Heart right ventricle (tissue), 16 donors: ENCODE measurements around the gene ADAMTSL2. TPM values are rescaled to one million over a fixed set of nuclear protein-coding genes. Genes with fewer than 3 reads are reported as not detected.

Experiments
- ATAC-seq, 8 donors: fragments of 200-7000 bp; cut with Tn5 transposase; one replicate each; pipeline ENCODE4 v1.9.1; 2020; ENCODE audit warnings: mild to moderate bottlenecking in 8 of 8, moderate library complexity in 8 of 8, moderate number of reproducible peaks in 1 of 8
- DNase-seq, 2 donors: peaks; one replicate each; pipeline ENCODE4 v3.0.0-alpha.2; 2020
- H3K27ac ChIP-seq, 10 donors: fragments of 200-600 bp; sonication (generic) in 2 of 10; one replicate each; pipeline versions ENCODE4 v1.5.0 to v1.8.0; 2020 to 2022; ENCODE audit warnings: mild to moderate bottlenecking in 3 of 10
- H3K27me3 ChIP-seq, 7 donors: fragments of 200-600 bp; one replicate each; pipeline ENCODE4 v1.8.0; 2021 to 2022; ENCODE audit warnings: mild to moderate bottlenecking in 2 of 7
- H3K36me3 ChIP-seq, 9 donors: fragments of 200-600 bp; sonication (generic) in 1 of 9; one replicate each; pipeline versions ENCODE4 v1.5.0 to v1.8.0; 2020 to 2022; ENCODE audit warnings: mild to moderate bottlenecking in 2 of 9
- H3K4me1 ChIP-seq, 9 donors: fragments of 200-600 bp; sonication (generic) in 1 of 9; one replicate each; pipeline versions ENCODE4 v1.5.0 to v1.8.0; 2020 to 2022; ENCODE audit warnings: mild to moderate bottlenecking in 4 of 9
- H3K4me3 ChIP-seq, 10 donors: fragments of 200-600 bp; sonication (generic) in 2 of 10; one replicate each; pipeline versions ENCODE4 v1.5.0 to v1.8.0; 2020 to 2022; ENCODE audit warnings: mild to moderate bottlenecking in 7 of 10, moderate library complexity in 2 of 10
- H3K9me3 ChIP-seq, 11 donors: fragments of 200-600 bp in 10 of 11; sonication (generic) in 2 of 11; one replicate each; pipeline versions ENCODE4 v1.5.0 to v1.8.0; 2013 to 2022; ENCODE audit warnings: mild to moderate bottlenecking in 2 of 11, control low read depth in 1 of 11, moderate library complexity in 1 of 11
- WGBS, 2 donors: extraction: QIAGEN DNeasy Blood & Tissue Kit; methylation state at CpG; one replicate each; pipeline ENCODE4 v1.1.7; 2013; ENCODE audit warnings: inconsistent platforms in 1 of 2; 5-methylcytosine and 5-hydroxymethylcytosine counted together
- intact Hi-C, 10 donors: fragments of 100-400 bp; cut with DNase I; formaldehyde crosslinking; loops; one replicate each; pipeline versions ENCODE4 v1.11.1 to v1.14.2; 2022
- polyA plus RNA-seq, 2 donors: library from polyadenylated mRNA; stranded (reverse); fragments of 200-250 nt; gene quantifications; one replicate each; pipeline ENCODE4 v1.2.3, GENCODE V29; 2013
- total RNA-seq, 10 donors: library from RNA; stranded (reverse); fragmentation: NEBNext Ultra II Directional in 3 of 10; extraction: Animal tissue kit (Norgen Biotek cat#: 25700) in 3 of 10; gene quantifications; one replicate each; pipeline versions ENCODE4 v1.2.1 to v1.2.4, GENCODE V29; 2021 to 2023
- TF ChIP-seq, protein P1 (sequence below), 9 donors: fragments of 200-600 bp; sonication (generic) in 2 of 9; IDR thresholded peaks; one replicate each; pipeline versions ENCODE4 v1.5.0 to v1.8.0; 2021 to 2022; ENCODE audit warnings: antibody characterized with exemption in 9 of 9, mild to moderate bottlenecking in 5 of 9, moderate library complexity in 1 of 9
- donor health status: Arrhythmogenic right ventricular cardiomyopathy.
- donor health status: ischemic (EF 13 %, LVEDD 7.1; RV severe dilation, severe dysfunction).
- donor health status: healthy with polysubstance abuse.
- donor health status: DM: no; HTN: yes; CAD: no.
- donor health status: DM: no; HTN: no; CAD: no.
- donor health status: ischemic (EF 25% LVEDD 6.9; RV normal size, moderate dysfunction).
- donor health status: ischemic (EF 25% LVEDD 5.7; RV mildly dilated, moderate dysfunction).
- donor health status: healthy.
- donor health status: DM: yes; HTN: yes; CAD: no.
- donor health status: Ischemic cardiomyopathy.
- donor health status: ischemic (EF 35%, LVEDD 5.7; RV mildly dilated, moderate dysfunction).
- donor health status: nonischemic (EF 11% LVEDD 7.7; RV severe dilation, severe dysfunction).
- donor health status: DM: yes; HTN: yes; CAD: no.
- donor health status: PGD.
- donor health status: ischemic (EF 29% LVEDD 5.4; RV normal size, mild dysfunction).
- donor health status: nonischemic (EF 23%, LVEDD 6.1; RV moderate dilation, normal function).

The ADAMTSL2 gene
- total and polyA plus RNA-seq, 12 donors = 2.0 to 9.1 (median 4.5) TPM

DNA sequence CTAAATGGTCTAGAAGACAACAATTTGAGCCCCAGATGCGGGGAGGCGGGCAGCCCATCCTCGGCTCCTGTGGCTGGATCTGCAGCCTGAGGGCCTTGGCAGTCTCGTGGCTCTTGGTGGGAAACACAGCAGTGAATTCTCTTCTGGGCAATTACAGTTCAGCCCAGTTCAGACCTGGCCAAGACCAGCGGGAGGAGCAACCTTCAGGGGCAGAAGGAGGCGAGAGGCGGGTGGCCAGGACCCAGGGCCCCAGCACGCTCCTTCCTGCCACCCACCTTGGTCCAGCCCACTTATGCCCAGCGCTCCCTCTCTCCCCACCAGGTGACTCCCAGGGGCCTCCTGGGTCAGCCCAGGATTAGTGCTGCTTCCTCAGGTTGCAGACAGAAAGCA, 17.5 kb upstream of the ADAMTSL2 start:
- DNase-seq (peak in 1 of 2 donors; percentile 6), ATAC-seq (no peak)
- intact Hi-C loops = no loop called here
- H3K36me3 ChIP-seq = no peaks in the 10 kb centered on the region
- TF ChIP-seq, protein P1, sequence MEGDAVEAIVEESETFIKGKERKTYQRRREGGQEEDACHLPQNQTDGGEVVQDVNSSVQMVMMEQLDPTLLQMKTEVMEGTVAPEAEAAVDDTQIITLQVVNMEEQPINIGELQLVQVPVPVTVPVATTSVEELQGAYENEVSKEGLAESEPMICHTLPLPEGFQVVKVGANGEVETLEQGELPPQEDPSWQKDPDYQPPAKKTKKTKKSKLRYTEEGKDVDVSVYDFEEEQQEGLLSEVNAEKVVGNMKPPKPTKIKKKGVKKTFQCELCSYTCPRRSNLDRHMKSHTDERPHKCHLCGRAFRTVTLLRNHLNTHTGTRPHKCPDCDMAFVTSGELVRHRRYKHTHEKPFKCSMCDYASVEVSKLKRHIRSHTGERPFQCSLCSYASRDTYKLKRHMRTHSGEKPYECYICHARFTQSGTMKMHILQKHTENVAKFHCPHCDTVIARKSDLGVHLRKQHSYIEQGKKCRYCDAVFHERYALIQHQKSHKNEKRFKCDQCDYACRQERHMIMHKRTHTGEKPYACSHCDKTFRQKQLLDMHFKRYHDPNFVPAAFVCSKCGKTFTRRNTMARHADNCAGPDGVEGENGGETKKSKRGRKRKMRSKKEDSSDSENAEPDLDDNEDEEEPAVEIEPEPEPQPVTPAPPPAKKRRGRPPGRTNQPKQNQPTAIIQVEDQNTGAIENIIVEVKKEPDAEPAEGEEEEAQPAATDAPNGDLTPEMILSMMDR (IDR thresholded peaks at IDR 0.05) = no peak
- no peak overlapping the region for H3K4me3 ChIP-seq
- no peaks in the 10 kb centered on the region for H3K9me3 ChIP-seq
- H3K4me1 ChIP-seq = peaks cover 5 to 23% (median 15%) of the 10 kb centered on the region in 9 donors
- 97 to 99% methylated on average over 9 of the region's 9 CpGs for WGBS, 2 donors
- no peak overlapping the region for H3K27ac ChIP-seq
- peaks cover 0 to 16% (median 0%) of the 10 kb centered on the region in 7 donors for H3K27me3 ChIP-seq

DNA sequence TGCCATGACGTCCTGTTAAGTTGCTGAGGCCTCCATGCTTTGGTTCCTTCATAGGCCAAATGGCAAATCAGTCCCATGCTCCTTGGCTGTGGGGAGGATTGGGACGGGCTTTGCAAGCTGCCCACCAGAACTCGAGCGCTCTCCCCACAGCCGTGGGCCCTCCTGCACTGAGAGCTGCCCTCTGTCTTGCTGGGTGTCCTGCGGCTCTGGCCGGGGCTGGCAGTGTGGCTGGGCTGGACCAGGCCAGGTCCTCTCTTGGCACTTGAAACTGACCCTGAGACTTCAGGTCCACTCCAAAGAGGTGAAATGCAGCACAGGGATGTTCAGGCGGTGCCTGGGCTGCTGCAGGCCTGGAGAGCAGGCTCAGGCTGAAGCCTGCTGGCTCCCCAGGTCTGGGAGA, 16.8 kb upstream of the ADAMTSL2 start:
- ATAC-seq (no peak), DNase-seq (no peak)
- TF ChIP-seq, protein P1 (IDR thresholded peaks at IDR 0.05) = no peak
- Histone ChIP-seq H3K4me3 (no peak overlapping the region), H3K27ac (no peak overlapping the region), H3K27me3 (peaks cover 0 to 16% (median 0%) of the 10 kb centered on the region in 7 donors), H3K4me1 (peaks cover 5 to 22% (median 15%) of the 10 kb centered on the region in 9 donors), H3K9me3 (no peaks in the 10 kb centered on the region), H3K36me3 (no peaks in the 10 kb centered on the region)
- 82 to 83% methylated on average over 8 of the region's 8 CpGs for WGBS, 2 donors
- intact Hi-C loops = no loop called here

DNA sequence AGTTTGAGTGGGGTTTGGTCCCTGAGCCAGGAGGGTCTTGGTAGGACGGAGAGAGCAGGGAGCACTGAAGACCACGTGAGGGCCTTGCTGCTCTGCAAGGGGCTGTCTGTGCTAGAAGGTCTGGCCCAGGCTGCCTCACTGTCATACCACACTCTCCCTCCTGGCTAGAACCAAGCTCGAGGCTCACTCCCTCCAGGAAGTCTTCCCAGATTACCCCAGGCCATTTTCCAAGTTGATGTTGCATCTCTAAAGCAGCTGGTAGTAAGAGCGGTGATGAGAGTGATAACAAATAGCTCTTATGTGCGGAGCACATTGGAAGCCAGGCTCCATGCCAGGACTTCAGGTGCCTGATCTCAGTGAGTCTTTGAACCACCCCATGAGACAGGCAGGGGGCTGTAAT, 16.3 kb upstream of the ADAMTSL2 start:
- H3K4me3 ChIP-seq = no peak overlapping the region
- TF ChIP-seq, protein P1 (IDR thresholded peaks at IDR 0.05) = no peak
- H3K4me1 ChIP-seq = peaks cover 5 to 17% (median 13%) of the 10 kb centered on the region in 9 donors
- H3K27me3 ChIP-seq = peaks cover 0 to 16% (median 0%) of the 10 kb centered on the region in 7 donors
- no peak overlapping the region for H3K27ac ChIP-seq
- 87 to 96% methylated on average over 5 of the region's 5 CpGs for WGBS, 2 donors
- intact Hi-C loops = no loop called here
- ATAC-seq (no peak), DNase-seq (no peak)
- no peaks in the 10 kb centered on the region for H3K9me3 ChIP-seq
- no peaks in the 10 kb centered on the region for H3K36me3 ChIP-seq

DNA sequence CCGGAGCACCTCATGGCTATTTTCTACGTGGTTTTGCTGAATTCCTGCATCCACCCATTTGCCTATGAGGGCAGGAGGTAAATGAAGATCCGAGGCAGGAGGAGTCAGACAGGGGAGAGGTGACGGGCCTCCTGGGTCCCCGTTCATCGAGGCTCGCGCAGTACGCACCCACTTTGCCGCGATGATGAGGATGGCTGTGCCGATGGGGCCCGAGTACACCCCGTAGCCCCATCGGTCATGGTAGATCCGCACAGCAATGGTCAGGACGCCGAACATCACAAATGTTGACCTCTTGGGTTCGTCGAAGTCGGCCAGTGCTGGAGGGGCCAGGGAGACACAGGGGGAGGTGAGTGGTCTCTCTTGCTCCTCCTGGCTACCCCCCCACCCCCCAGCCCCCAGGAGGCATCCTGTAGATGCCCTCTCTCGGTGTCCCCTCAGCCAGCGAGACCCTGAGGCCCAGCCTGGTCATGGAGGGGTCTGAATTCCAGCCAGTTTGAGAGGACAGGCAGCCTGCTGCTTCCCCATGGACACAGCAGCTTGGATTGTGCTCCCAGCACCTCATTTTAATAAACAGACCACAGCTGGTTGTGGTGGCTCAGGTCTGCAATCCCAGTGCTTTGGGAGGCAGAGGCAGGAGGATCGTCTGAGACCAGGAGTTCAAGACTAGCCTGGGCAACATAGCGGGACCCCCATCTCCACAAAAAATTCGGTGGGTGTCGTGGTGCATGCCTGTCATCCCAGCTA, 15.6 kb upstream of the ADAMTSL2 start:
- Histone ChIP-seq H3K9me3 (no peaks in the 10 kb centered on the region), H3K4me3 (no peak overlapping the region), H3K27ac (no peak overlapping the region), H3K27me3 (peaks cover 0 to 16% (median 0%) of the 10 kb centered on the region in 7 donors), H3K4me1 (peaks cover 5 to 10% (median 7%) of the 10 kb centered on the region in 9 donors), H3K36me3 (no peaks in the 10 kb centered on the region)
- 94% methylated on average over 27 of the region's 27 CpGs for WGBS, 2 donors
- ATAC-seq = no peak
- no peak for DNase-seq
- TF ChIP-seq, protein P1 (IDR thresholded peaks at IDR 0.05) = no peak
- intact Hi-C loops = no loop called here
